NCI-H1694 treated with DMSO at 0.1 percent for 48 hours (cell line): ENCODE data around the gene ESPL1.
"Not testable (repeated sequence)": the region's sequence is repeated elsewhere in the genome, so short reads cannot be mapped to it uniquely, and the experiment has no call there.

Experiments used
- DNase-seq: peaks from one replicate; lab custom pipeline; 2025; lab: John Stamatoyannopoulos, UW

The ESPL1 gene

DNA sequence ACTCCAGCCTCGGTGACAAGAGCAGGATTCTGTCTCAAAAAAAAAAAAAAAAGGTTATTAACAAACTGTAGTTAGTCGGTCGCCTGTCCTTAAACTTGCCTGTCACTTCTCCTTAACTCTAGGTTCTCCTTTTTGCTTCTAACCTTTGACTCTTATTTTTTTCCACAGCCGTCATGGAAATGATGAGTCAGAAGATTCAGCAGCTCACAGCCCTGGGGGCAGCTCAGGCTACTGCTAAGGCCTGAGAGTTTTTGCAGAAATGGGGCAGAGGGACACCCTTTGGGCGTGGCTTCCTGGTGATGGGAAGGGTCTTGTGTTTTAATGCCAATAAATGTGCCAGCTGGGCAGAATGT, 31.0 kb downstream of the ESPL1 start:
- DNase-seq, result no peak

DNA sequence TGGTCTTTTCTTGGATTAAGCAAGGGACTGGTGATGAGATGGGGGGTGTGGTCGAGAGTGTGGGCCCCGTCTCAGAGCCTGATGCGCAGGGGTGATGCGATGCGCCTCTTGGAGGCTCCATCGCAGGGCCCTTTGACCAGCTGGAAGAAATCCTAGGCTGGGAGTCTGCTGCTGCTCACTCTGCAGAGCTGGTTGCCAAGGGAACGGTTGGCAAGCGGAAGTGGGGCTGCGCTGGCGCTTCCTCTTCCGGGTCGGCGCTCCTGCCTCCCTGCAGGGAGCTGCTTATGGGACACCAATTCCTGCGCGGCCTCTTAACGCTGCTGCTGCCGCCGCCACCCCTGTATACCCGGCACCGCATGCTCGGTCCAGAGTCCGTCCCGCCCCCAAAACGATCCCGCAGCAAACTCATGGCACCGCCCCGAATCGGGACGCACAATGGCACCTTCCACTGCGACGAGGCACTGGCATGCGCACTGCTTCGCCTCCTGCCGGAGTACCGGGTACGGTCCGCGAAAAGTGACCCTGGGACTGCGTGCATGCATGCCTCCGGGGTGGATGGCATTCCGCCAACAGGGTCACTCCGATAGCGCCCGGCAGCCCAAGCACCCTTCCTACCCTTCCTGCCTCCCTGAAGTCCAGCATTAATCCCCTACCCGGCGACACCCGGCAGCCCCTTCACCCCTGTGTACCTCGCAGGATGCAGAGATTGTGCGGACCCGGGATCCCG, 31.5 kb downstream of the ESPL1 start, which contains the start of gene MYG1:
Gene MYG1, plus strand, starts transcription at position 242 of the 727 bp plus-strand sequence. Its CDS starts 43 bp downstream, at position 285.
- peak; percentile 50 for DNase-seq

GRCh38 chr12:53300187-53300586, 32.1 kb downstream of the ESPL1 start:
- no peak for DNase-seq

- no peak for DNase-seq
Measured at GRCh38 chr12:53302903-53303302, 34.8 kb downstream of the ESPL1 start.

GRCh38 chr12:53306826-53307225, 38.7 kb downstream of the ESPL1 start:
- DNase-seq, result no peak

GRCh38 chr12:53308276-53308675, 40.2 kb downstream of the ESPL1 start:
- no peak for DNase-seq

DNA sequence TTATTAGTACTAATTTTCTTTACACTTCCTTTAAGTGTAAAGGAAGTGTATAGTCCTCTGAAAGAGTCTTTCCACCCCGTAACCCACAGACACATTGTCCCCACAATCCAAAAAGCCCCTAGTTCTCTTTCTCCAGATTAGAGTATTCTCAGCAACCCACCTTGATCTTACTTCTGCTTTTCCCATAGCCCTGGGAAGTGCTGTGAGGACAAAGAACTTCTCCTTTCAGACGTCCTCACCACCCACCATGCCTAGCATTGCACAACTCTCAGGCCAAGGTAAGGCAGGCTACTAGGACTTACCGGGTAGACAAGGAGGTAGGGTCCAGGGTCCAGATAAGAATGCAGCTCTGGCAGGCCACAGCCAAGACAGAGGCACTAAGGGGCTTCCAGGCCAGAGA, 45.9 kb downstream of the ESPL1 start:
- no peak for DNase-seq

GRCh38 chr12:53320352-53321195, 52.5 kb downstream of the ESPL1 start:
- DNase-seq, result no peak

GRCh38 chr12:53324113-53324778, 56.1 kb downstream of the ESPL1 start:
- DNase-seq, result no peak

DNA sequence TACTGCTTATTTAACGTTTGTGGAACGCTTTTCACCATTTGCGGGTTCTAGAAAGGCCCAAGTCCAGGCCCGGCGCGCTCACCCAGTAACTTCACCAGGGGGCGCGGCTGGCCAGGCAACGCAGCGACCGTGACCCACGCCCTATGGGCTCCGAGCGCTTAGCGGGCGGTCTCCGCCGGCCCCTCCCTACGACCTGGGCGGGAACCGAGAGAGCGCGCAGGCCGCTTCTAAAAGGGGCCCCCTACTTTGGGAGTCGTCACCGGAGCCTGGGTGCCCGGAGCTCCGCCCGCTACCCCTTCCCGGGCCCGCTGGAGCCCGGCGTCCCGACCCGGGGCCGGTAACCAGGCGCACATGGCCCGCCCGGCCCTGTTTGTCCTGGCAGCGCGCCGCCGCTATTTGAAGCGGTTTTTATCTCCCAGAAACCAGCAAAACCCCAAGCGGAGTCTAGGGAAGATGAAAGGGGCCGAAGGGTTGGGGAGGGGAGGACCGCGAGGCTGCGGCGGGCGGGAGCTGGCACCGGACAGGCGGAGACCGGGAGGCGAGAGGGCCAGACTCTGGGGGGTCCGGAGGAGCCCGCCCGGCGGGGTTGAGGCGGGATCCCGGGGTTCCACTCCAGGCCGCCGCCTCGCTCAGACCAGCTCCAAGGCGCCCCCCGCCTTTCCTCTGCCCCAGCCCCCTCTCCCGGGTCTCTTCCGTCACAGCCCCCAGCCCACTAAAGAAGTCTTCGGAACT, 56.8 kb downstream of the ESPL1 start:
- DNase-seq, result peak; percentile 75

DNA sequence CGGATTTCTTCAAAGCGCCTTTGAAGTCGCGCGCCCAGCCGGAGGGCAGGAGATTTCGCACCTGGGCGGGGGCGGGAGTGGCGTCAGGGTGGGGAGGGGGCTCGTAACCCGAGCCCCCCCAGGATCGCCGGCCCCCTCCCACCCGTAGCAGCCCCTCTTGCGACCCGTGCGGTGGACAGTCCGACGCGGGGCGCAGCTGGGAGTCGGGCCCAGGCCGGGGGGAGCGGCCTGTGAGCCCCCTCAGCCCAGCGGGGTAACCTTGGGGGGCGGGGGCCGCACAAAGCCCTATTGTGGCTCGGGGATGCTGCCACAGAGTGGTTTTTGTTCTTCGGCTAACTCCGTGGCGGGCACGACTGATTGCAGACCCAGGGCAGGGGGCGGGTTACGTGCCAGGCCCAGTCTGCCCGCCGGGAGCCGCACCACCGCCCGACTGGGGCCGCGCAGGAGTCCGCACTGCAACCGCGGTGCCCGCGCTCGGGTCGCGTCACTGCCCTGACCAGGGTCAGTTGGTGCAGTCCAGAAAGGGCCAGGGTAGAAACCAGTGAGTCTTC, 57.5 kb downstream of the ESPL1 start:
- no peak for DNase-seq

DNA sequence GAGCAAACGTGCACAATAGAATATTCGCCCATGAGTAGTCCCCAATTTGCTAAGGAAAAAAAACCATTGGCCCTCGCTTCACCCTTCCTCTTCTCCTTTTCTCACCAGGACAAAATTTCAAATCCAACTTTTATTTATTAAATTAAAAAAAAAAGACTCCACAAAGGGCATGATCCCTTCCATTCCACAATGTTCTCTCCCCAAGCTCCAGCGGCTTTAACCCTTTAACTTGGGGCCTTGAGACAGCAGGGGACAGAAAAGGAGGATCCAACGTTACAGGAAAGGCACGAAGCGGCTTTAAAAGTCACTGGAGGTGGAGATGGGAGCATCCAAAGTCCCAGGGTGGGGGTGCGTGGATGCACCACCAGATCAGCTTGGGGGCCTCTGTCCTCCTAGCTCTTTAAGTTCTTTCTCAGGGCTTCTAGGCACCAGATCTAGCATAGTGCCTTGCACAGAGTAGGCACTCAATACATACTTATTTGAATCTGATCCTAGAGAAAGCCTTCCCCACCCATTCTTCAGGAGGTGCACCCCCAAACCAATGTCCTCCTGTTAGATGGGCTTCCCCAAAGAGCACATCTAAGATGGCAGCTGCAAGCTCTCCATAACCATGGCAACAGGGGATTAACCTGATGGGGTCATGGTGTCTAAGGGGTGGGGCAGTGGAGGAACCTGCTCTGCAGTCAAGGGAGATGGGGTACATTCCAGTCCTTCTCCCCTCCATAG, 58.5 kb downstream of the ESPL1 start:
- no peak for DNase-seq

DNA sequence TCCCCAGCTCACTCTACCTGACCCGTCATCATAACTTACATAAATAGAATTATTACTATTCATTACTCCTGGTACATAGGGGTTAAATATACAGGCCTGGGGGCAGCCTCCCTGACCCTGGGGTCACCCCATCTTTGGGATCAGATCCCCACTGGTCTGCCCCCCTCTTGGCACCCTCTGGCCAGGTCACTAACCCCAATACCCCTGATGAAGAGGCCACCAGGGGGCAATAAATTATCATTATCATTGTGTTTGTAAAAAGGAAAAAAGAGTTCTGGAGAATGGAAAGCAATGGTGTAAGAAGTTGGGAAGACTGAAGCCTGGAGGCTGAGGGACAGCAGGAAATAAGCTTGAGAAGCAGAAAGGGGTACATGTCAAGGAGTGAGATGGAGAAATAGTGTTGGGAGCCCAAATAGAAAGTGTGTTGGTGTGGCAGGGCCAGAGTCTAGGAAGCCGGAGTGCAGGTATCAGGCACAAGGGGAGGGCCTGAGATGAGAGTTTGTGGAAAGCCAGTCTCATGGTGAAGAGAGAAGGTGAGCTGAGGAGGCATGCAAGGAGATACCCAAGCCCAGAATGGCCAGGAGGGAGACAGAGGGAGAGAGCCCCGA, 59.4 kb downstream of the ESPL1 start:
- no peak for DNase-seq

- DNase-seq, result no peak
Measured at GRCh38 chr12:53328043-53328435, 59.9 kb downstream of the ESPL1 start.

DNA sequence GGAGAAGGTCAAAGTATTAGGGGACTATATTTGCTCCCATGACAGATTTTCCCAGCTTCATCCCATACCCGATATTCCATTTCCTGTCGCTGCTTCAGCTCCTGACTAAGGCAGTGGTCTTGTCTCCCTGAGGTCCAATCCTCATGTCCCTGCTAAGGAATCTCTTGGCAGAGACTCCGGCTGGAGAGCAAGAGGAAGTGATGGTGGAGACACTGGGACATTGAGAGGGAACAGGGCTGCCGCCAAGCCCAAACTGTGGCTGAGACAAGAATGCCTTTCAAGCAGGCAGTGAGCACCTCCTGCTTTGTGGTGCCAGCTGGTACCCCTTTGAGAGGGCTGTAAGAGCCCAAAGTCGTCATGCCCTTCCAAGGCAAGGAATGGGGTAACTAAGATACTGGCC, 62.6 kb downstream of the ESPL1 start:
- no peak for DNase-seq

GRCh38 chr12:53332339-53332738, 64.2 kb downstream of the ESPL1 start:
- DNase-seq, result not testable (repeated sequence)

- no peak for DNase-seq
Measured at GRCh38 chr12:53332744-53333143, 64.6 kb downstream of the ESPL1 start.

GRCh38 chr12:53333289-53333688, 65.2 kb downstream of the ESPL1 start:
- DNase-seq, result no peak

GRCh38 chr12:53333845-53334244, 65.7 kb downstream of the ESPL1 start:
- DNase-seq, result no peak

DNA sequence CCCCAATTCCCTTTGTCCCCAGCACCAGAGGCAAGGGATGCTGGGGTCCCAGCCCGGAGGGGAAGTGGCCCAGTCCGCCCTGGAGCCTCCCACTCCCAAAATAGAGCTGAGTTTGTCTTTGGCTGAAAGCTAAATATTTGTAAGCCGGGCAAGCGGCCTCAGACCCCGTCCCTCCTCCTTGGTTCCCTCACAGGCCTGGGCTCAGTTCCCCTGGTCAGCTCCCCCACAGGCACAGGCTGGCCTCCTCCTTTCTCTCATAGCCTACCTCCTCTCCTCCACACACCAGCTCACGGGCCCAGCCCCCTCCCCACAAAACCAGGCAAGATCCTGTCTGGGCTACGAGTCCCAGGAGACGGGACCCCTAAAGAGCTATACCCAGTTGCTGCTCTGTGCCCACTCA, 66.7 kb downstream of the ESPL1 start:
- DNase-seq, result no peak
